Measurements from ENCODE around the gene ATP2B2.

ATP2B2 gene

DNA sequence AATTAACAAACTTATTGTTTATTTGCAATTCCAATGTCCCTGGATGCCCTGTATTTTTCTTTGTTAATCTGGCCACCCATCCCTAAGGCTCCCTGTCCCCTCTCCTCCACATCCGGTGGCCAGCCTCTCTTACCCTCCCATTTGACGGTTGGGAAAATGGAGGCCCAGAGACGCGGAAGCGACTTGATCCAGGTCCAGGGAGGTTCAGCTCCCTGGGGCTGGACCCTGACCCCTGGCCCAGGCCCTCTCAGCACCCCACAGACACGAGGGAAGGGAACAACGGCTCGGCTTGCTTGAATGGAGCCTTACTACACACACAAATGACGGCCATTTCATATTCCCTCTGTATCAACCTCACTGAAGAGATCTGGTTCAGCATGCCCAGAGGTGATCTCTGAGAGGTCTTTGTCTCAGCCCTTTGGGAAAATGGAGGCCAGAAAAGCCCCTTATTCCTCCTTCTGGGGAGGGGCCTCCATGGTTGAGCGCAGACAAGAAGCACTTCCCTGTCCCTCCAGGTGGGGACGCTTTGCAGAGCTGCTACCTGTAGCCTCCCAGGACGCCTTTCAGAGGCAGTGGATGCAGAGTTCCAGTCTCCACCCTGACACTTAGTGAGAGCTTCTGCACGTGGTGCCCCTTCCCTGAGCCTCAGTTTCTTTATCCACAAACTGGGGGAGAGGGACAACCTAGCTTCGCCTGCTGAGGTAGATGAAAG lies 82.1 kb downstream of the ATP2B2 start:
- DNase-seq, result no peak

DNA sequence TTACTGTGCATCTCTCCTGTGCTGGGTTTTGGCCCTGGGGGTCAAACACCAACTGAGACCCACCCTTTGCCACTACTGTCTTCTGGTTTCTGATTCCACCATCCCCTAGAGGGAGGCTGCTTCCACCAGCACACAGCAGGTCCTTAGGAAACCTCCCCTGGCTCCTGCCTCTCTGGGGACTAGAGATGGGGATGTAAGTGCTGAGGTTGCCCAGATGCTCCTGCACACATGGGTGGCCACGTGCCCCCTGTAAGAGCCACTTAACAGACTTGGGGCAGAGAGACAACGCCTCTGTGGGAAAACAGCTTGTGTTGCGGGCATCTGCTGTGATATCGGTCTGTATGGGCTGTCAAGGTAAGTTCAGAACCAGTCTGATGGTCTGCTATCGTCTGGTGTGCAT lies 83.4 kb downstream of the ATP2B2 start:
- DNase-seq, result no peak

DNA sequence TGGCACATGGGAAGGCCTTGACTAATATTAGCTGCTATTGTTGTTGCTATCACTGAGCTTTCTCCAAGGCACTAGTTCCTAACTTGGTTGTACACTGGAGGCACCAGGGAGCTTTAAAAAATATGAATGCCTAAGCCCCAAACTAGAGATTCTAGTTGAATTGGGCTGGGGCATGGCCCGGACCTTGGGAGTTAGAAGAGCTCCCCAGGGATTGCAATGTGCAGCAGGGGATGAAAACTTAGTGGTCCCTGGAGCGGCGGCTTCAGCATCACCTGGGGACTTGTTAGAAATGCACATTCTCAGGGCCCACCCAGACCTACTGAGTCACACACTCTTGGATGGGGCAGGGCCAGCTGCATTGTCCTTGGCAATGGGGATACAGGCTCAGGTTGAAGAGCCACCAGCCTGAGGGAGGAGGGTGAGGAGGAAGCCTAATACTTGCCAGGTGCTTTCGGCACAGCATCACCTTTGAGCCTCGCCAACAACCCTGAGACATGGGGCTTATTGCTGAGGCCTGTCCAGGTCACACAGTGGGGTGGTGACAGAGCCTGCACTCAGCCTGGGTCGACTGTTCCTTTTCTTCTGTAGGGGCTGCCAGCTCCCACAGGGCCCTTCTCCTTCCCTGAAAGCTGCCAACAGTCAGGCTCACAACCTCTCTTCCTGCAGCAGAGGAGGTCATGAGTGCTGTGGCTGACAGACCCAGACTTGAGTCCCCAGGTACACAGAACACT lies 84.5 kb downstream of the ATP2B2 start:
- DNase-seq, result no peak

DNA sequence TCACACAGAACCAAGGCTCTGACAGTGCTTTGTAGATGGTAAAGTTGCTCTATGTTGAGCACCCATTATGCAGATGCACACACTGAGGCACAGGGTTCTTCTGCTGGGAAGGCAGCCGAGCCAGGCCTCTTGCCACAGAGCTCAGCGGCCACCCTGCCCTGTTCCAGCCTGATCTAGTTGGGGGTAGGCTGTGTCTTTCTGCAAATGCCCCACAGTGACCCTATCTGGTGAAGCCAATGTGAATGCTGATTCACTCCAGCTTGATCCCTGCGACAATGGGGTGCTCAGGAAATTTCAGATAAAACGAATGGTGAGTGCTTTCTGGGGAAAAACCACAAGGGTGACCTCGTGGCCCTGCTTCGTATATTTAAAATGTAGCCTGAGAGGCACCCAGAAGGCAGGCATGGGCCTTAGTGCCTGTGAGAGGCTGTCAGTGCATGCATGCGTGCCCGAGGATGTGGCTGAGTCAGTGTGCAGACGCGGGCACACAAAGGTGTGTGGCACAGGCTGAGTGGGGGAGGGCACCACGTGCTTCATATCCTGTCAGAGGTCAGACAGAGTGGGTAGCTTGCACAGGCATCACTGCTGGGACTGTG lies 85.7 kb downstream of the ATP2B2 start:
- no peak for DNase-seq

DNA sequence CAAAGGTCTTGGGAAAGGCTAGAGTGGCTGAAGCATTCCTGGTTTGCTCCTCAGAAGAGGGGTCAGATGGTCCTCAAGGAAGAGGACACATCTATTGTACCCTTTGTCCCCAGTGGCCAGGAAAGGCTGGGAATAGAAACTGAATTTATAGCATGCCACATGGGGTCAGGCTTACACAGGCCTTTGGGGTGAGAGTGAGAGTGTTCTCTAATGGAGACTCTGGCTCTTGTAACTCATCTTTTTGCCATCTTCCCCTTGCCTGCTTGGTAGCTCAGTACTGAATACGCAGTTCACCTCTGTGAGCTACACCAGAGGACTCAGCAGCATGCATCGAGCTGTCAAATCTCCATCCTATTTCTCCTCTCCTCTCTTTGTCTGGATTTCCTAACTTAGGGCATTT lies 87.5 kb downstream of the ATP2B2 start:
- DNase-seq, result peak; percentile 34

DNA sequence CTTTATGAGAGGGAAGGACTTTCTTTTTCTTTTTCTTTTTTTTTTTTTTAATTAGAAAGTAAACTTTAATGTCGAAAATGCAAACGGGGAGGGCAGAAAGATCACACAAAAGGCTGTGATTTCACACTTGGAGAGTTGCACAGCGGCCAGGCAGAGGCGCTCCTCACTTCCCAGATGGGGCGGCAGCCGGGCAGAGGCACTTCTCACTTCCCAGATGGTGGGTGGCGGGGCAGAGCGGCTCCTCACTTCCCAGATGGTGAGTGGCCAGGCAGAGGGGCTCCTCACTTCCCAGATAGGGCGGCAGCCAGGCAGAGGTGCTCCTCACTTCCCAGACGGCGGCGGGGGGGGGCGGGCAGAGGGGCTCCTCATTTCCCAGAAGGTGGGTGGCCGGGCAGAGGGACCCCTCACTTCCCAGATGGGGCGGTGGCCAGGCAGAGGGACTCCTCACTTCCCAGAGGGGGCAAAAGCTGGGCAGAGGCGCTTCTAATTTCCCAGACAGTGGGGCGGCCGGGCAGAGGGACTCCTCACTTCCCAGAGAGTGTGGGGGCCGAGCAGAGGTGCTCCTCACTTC lies 88.6 kb downstream of the ATP2B2 start:
- DNase-seq, result no peak

DNA sequence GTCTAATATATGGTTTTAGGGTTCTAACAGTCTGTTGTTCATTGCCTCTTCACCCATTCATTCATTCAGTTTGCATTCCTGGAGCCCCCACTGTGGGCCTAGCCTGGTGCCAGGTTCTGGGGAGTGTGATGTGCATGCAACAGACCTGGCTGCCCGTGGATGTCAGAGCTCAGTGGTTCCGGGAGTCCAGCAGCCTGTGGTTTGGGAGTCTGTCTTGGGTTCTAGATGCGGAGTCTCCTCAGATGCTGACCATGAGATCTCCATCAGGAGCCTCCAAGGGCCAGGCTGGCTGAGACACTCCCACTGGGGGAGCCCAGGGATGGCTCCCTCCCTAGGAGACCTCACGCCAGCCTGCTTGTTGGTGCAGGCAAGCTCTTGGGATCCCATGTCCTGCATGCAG lies 92.3 kb downstream of the ATP2B2 start:
- DNase-seq, result no peak

DNA sequence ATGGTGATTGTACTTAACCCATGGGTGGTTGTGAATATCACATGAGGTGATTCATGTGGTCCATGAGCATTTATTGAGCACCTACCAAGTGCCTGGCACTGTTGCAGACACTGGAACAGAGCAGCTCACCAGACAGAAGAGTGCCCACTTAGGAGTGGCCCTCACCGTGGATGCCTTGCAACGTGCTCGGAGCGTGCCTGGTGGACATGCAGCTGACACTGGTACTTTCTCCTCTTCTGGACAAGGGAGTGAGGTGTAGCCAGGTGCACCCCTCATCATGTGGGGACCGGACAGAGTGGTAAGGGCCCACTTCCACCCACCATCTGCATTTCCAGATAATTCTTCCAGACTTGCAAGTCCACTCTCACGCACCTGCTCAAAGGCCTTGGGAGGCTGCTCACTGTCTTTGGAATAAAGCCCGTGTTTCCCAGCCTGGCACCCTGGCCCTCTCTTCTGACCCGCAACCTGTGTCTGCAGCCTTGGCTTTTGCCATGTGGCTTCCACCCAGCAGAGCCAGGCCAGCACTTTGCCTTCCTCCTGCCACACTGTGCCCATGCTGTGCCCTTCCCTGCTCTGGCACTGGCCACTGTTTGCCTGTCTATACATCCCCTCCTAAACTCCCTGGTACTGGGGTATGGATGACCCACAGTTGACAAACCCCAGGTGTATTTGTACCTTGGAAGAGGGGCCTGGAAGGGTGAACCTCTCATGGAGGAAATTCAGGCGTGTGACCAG lies 93.6 kb downstream of the ATP2B2 start:
- DNase-seq, result no peak

DNA sequence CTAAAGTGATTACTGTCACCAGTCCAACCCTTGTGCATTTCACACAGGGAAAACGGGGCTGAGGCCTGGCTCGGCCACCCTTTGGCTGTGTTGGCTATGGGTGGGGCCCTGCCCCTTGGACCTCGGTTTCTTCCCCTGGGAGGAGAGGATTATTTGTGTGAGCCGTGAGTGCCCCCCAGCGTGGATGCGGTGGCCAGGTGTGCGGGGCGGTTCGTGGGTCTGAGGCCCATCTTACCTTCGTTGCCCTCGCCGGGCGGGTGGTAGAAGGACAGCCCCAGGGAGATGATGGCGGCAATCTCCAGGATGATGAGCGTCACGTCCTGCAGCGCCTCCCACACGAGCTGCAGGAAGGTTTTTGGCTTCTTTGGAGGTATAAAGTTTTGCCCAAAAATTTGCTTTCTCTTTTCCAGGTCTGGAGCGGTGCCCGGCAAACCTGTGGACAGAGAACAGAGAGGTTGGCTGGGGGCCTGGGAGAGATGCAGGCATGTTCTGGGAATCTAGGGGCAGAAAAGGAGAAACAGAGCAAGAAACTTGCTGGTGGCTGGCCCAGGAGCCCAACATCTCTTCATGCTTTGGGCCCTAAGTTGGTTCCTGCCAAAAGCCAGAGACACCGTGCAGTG lies 94.9 kb downstream of the ATP2B2 start:
- no peak for DNase-seq

DNA sequence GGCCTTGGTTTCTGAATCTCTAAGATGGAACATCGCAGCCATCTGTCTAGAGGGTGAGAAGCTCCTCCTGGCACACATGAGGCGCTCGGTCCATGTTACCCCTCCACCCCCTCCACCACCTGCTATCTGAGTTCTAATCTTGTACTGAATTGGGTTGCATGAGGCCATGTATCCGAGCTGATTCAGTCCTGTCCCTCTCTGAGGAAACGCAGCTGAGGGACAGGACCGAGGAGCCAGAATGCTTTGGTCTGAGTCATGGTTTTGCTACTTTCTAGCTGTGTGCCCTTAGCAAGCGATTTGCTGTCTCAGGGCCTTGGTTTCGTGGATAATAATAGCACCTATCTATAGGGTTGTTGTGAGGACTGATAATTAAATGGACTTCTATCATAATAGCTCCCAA lies 96.7 kb downstream of the ATP2B2 start:
- no peak for DNase-seq

DNA sequence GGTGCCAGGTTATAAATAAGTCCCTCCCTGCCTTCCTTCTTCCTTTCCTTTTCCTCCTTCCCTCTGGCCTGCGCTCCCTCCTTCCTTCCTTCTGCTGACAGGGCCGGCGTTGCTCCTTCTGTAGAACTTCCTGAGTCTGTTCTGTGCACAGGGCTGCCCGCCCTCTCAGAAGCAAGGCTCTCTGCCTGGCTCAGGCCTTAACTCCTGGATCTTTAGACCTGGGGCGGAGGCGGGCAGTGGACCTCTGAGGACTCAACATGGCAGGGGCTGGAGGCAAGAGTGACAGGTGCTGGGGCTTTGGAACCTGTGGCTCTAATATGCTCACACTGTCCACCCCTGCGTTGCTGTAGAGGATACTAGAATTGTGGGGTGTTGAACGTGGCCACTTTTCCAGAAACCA lies 98.0 kb downstream of the ATP2B2 start:
- DNase-seq, result no peak

DNA sequence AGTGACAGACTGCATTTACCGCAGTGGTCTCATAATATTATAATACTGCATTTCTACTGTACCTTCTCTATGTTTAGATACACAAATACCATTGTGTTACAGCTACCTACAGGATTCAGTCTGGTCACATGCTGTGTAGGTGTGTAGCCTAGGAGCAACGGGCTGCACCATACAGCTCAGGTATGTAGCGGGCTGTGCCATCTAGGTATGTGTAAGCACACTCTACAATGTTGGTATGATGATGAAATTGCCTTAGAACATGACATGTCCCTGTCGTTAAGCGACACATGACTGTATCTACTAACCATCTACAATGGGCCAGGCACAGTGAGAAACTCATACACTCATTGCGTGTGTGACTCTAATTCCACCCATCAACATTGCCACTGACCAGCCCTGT lies 99.0 kb downstream of the ATP2B2 start:
- no peak for DNase-seq

DNA sequence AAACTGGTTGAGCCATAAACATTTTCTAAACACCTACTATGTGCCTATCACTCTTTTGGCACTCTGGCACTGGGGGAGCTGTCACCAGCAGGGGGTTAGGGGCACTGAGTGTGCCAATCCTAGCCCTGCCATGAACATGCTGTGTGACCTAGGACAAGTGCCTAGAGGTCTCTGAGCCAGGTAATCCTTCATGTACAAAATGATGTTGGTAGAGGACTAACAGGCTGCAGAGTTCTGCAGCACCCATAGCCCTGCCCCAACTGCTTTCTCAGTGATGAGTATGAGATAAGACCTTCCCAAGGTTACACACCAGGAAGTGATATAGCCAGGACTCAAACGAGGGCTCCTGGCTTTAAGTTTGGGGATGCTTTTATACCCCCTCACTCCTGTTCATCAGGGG lies 99.6 kb downstream of the ATP2B2 start:
- DNase-seq, result no peak

DNA sequence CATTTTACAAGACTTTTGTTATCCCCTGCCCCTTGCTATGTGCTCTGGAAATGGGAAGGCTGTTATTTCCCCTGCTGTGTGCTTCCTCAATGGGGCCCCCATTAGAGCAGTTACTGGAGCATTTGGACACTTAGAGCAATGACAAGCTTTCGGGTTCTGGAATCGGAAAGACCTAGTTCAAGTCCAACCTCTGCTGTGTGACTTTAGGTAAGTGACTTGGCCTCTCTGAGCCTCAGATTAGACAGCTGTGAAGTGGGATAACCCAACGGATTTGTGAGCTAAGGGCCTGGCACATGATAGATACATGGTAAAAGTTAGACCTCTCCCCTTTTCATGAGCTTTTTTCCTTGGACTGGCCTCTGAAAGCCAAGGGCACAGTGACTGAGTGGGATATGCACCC lies 100.5 kb downstream of the ATP2B2 start:
- DNase-seq, result no peak

DNA sequence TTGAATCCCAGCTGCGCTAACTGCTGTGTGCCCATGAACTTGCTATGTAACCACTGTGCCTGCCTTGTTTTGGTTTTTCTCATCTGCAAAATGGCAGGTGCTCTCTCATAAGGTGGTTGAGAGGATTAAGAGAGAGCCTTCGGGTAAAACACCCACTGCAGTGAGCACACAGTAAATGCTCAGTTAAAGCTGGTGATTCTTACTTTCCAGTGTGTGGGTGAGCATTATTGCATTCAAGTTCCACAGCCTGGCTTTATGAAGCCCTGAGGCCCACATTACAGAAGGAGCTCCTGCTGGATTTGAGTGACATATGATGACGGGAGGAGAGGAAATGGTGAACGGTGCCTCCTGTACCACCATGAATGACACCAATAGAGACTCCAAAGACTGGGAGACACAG lies 101.0 kb downstream of the ATP2B2 start:
- DNase-seq, result no peak

DNA sequence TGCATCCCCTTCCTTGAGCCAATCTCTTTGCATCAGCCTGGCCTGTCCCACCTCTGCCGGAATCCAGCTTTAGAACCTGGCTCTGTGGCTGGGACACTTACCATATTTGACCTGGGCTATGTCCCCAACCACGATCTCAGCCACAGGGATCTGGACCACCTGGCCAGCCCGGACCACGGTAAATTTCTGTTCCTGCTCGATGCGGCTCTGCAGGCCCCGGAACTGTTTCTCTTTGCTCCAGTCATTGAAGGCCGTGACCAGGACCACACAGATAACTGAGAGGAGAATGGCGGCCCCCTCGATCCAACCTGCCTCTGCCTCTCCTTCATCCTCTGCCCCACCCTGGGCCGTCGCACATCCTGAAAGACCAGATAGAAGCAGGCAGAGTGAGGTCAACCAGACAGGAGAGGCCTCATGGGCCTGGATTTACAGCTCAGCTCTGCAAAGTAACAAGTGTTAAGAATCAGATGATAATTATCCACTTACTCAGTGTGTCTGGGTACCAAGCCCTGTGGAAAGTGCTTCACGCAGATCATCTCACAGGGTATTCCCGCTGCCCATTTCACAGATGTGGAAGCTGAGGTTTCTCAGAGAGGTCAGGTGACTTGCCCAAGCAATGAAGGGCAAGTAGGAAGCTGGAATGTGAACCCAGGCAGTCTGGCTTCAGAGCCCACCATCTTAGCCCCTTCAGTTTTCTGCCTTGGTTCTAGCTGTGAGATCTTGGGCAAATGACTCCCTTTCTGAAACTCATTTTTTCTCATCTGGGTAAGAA lies 103.2 kb downstream of the ATP2B2 start:
- no peak for DNase-seq

DNA sequence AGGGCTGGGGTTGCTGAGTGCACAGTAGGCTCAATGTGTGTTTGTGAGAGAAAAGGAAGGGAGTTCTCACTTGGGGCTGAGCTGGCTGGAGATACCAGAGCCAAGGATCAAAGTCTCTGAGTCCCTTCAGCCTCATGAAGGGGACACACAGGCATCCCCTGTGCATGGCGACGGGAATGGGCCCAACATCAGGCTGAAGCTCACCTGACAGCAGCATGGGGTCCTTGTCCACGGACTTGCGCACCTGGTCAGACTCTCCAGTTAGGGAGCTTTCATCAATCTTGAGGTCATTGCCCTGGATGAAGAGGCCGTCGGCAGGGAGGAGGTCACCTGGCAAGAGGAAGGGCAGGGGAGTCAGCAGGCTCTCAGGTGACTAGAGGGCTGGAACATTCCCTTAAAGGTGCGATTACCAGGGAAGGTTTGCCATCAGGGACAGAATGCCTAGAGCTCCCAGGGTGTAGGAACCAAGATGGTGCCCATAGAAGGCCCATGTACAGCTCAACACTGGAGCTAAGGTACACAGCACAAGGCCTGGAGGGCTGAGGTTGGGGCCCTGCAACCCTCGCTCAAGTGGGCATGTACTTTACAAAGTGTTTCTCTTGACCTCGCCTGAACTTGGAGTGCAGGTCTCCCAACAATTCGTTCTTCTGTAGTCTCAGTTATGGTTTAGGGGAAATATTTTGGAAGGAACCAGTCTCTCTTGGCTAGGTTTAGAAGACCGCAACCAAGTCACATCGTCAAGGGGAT lies 104.5 kb downstream of the ATP2B2 start:
- DNase-seq, result no peak

DNA sequence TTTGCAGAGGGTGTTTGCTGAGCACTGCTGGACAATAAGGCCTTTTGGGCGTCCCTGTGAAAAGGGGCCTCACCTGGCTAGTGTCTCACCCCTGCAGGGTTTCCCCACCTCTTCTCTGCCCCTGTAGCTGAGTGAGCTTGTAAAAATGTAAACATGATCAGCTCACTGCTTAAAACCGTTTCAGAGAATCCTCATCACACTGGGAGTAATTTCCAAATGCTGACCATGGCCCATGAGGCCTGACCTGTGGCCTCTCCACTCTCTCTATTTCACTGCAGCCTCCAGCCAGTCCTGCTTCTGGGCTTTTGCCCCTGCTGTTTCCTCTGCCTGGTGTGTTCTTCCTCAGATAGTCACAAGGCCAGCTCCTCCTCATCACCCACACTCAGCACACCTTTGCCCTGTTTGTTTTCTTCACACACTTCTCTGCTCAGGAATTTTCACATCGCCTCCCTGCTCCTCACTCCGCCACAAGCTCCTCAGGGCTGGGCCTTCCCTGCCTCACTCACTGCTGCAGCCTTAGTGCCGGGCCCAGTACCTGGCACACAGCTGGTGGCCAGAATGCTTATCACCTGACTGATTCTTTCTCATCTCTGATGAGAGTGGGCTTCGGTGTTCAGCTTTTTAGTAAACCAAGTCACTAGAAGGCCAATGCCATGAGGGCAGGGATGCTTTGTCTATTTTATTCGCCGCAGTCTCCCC lies 105.2 kb downstream of the ATP2B2 start:
- DNase-seq, result no peak

DNA sequence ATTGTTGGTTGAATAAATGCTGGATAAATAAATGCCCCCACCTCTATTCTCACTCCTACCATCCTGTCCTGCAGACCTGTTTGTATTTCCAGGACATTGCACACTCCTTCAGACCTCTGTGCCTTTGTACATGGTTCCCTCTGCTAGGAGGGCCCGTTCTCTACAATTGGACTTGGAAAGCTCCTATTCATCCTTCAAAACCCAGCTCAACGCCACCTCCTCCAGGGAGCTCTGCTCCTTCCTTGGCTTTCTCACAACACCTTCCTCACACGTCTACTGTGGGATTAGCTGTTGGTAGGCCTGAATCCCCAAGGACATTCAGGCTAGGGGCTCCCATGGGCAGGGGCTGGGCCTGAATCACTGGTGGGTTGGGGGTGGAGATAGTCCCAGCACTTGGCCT lies 105.8 kb downstream of the ATP2B2 start:
- no peak for DNase-seq

DNA sequence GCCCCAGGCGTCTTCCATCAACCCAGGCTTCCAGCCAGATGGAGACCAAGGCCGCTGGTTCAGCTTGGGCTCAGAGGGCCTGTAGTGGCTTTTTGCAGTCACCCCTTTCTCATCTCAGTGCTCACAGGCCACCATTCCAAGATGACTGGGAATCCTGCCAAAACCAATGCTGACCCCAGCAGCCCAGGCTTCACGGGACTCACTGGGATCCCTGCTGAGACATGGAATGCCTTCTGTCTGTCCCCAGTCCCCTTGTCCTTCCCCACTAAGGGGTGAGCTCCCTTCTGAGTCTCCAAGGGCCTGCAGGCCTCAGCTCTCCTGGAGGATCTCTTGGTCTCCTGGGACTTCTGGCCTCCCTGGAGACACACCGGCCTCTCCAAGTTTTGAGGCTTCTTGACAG lies 107.0 kb downstream of the ATP2B2 start:
- peak; percentile 33 for DNase-seq
